Activated CD8-positive, alpha-beta T cell treated with anti-CD3 and anti-CD28 coated beads for 36 hours (primary cell): ENCODE results near the gene MAGOHB. TPM values are rescaled to one million over a fixed set of nuclear protein-coding genes. Genes with fewer than 3 reads are reported as not detected.

Experiments
- ATAC-seq: fragments of 200-7000 bp; cut with Tn5 transposase; one replicate; pipeline ENCODE4 v1.10.0; 2021; ENCODE audit warnings: mild to moderate bottlenecking, moderate library complexity
- CTCF ChIA-PET: fragments of 350-600 bp; sonication (Branson Sonifier 250); formaldehyde crosslinking; loops from one replicate; lab custom pipeline; 2021; ENCODE audit warnings: antibody characterized with exemption; lab: Charles Lee
- POLR2A ChIA-PET: fragments of 350-600 bp; sonication (Branson Sonifier 250); formaldehyde crosslinking; loops from one replicate; lab custom pipeline; 2021; ENCODE audit warnings: antibody characterized with exemption; lab: Charles Lee
- DNase-seq: peaks from one replicate; pipeline ENCODE4 v3.0.0-alpha.2; 2020
- H3K27ac Mint-ChIP-seq: one replicate; pipeline ENCODE4 v1.8.0; 2021; ENCODE audit warnings: mild to moderate bottlenecking, mixed read lengths
- H3K27me3 Mint-ChIP-seq: one replicate; pipeline ENCODE4 v1.8.0; 2021; ENCODE audit warnings: mixed read lengths
- H3K36me3 Mint-ChIP-seq: one replicate; pipeline ENCODE4 v1.8.0; 2021; ENCODE audit warnings: low read depth, mixed read lengths
- H3K4me1 Mint-ChIP-seq: one replicate; pipeline ENCODE4 v1.8.0; 2021; ENCODE audit warnings: low read depth, mixed read lengths
- H3K4me3 Mint-ChIP-seq: one replicate; pipeline ENCODE4 v1.8.0; 2021; ENCODE audit warnings: mild to moderate bottlenecking, moderate library complexity, mixed read lengths
- H3K9me3 Mint-ChIP-seq: one replicate; pipeline ENCODE4 v1.8.0; 2021; ENCODE audit warnings: mixed read lengths
- CTCF ChIP-seq: fragments of 200-600 bp; IDR thresholded peaks from one replicate; pipeline ENCODE4 v1.8.0; 2022; ENCODE audit warnings: antibody characterized with exemption, mild to moderate bottlenecking
- intact Hi-C: fragments of 100-400 bp; cut with micrococcal nuclease; formaldehyde crosslinking; loops from one replicate; pipeline ENCODE4 v1.10.0; 2022
- total RNA-seq, 2 experiments: library from RNA; stranded (reverse); gene quantifications; one replicate each; pipeline ENCODE4 v1.2.3, GENCODE V29; 2021

Gene MAGOHB
- total RNA-seq, 2 experiments from 2014 or later, result 80.4 to 85.6 TPM

- Mint-ChIP-seq H3K4me1 (no peaks in the 10 kb centered on the region), H3K36me3 (no peaks in the 10 kb centered on the region), H3K27me3 (no peaks in the 10 kb centered on the region), H3K27ac (no peak overlapping the region), H3K4me3 (no peak overlapping the region), H3K9me3 (no peaks in the 10 kb centered on the region)
- intact Hi-C loops, result no loop called here
- ChIA-PET CTCF (interaction anchor here (0.8 kb wide), 1 partner anchor 17 kb away, joined by 3 read pairs; no protein-coding TSS in a partner anchor), POLR2A (interaction anchor here (0.9 kb wide), 2 partner anchors 15 to 21 kb away, joined by 3 read pairs; no protein-coding TSS in a partner anchor)
- DNase-seq, result no peak
- no peak for TF ChIP-seq CTCF
- no peak for ATAC-seq
Measured at GRCh38 chr12:10635306-10635705, 21.9 kb upstream of the MAGOHB start.

- Mint-ChIP-seq H3K36me3 (no peaks in the 10 kb centered on the region), H3K27ac (no peak overlapping the region), H3K4me1 (no peaks in the 10 kb centered on the region), H3K4me3 (no peak overlapping the region), H3K27me3 (no peaks in the 10 kb centered on the region), H3K9me3 (no peaks in the 10 kb centered on the region)
- TF ChIP-seq CTCF, result no peak
- POLR2A ChIA-PET, result no interaction called here
- DNase-seq (no peak), ATAC-seq (no peak)
- CTCF ChIA-PET, result interaction anchor here (0.8 kb wide), 1 partner anchor 16 kb away, joined by 3 read pairs; no protein-coding TSS in a partner anchor
- intact Hi-C loops, result no loop called here
Measured at GRCh38 chr12:10634427-10634826, 21.0 kb upstream of the MAGOHB start.

- Mint-ChIP-seq H3K36me3 (no peaks in the 10 kb centered on the region), H3K9me3 (no peaks in the 10 kb centered on the region), H3K27ac (no peak overlapping the region), H3K27me3 (no peaks in the 10 kb centered on the region), H3K4me1 (no peaks in the 10 kb centered on the region), H3K4me3 (no peak overlapping the region)
- DNase-seq (no peak), ATAC-seq (no peak)
- ChIA-PET CTCF (no interaction called here), POLR2A (no interaction called here)
- no peak for TF ChIP-seq CTCF
- intact Hi-C loops, result no loop called here
Measured at GRCh38 chr12:10633541-10633940, 20.1 kb upstream of the MAGOHB start.

GRCh38 chr12:10632226-10632625 lies 18.8 kb upstream of the MAGOHB start:
- Mint-ChIP-seq H3K4me1 (no peaks in the 10 kb centered on the region), H3K36me3 (no peaks in the 10 kb centered on the region), H3K27ac (no peak overlapping the region), H3K4me3 (no peak overlapping the region), H3K9me3 (no peaks in the 10 kb centered on the region), H3K27me3 (no peaks in the 10 kb centered on the region)
- DNase-seq (no peak), ATAC-seq (no peak)
- intact Hi-C loops, result no loop called here
- ChIA-PET POLR2A (no interaction called here), CTCF (no interaction called here)
- no peak for TF ChIP-seq CTCF

GRCh38 chr12:10624605-10625004 lies 11.2 kb upstream of the MAGOHB start:
- no peaks in the 10 kb centered on the region for H3K4me1 Mint-ChIP-seq
- peaks cover 3% of the 10 kb centered on the region for H3K27me3 Mint-ChIP-seq
- ChIA-PET POLR2A (interaction anchor here (0.6 kb wide), 1 partner anchor 1551 kb away, joined by 3 read pairs; no protein-coding TSS in a partner anchor), CTCF (no interaction called here)
- no peak for DNase-seq
- H3K4me3 Mint-ChIP-seq, result no peak overlapping the region
- H3K27ac Mint-ChIP-seq, result no peak overlapping the region
- H3K9me3 Mint-ChIP-seq, result no peaks in the 10 kb centered on the region
- intact Hi-C loops, result no loop called here
- no peaks in the 10 kb centered on the region for H3K36me3 Mint-ChIP-seq
- ATAC-seq, result no peak
- no peak for TF ChIP-seq CTCF
